Parathyroid adenoma (tissue), 2 donors: ENCODE results near the gene SFI1.

ENCODE experiments used
- H2AFZ ChIP-seq: fragments of 300-600 bp; sonication (generic); one replicate; pipeline ENCODE4 v1.7.0; 2017; ENCODE audit warnings: antibody characterized with exemption, mild to moderate bottlenecking
- H3K27ac ChIP-seq: fragments of 300-600 bp; sonication (generic); one replicate; pipeline ENCODE4 v1.7.0; 2017
- H3K27me3 ChIP-seq: fragments of 300-600 bp; sonication (generic); one replicate; pipeline ENCODE4 v1.7.0; 2017; ENCODE audit warnings: low read length; ENCODE audit not compliant: control insufficient read depth, insufficient read depth
- H3K36me3 ChIP-seq: fragments of 300-600 bp; sonication (generic); one replicate; pipeline ENCODE4 v1.7.0; 2017; ENCODE audit warnings: low read length; ENCODE audit not compliant: control insufficient read depth, insufficient read depth
- H3K4me1 ChIP-seq: fragments of 300-600 bp; sonication (generic); one replicate; pipeline ENCODE4 v1.7.0; 2017; ENCODE audit warnings: control low read depth
- H3K4me2 ChIP-seq: fragments of 300-600 bp; sonication (generic); one replicate; pipeline ENCODE4 v1.7.0; 2017; ENCODE audit warnings: low read length
- H3K4me3 ChIP-seq: fragments of 300-600 bp; sonication (generic); one replicate; pipeline ENCODE4 v1.7.0; 2017; ENCODE audit warnings: low read depth, low read length
- H3K79me2 ChIP-seq: fragments of 300-600 bp; sonication (generic); one replicate; pipeline ENCODE4 v1.7.0; 2017; ENCODE audit warnings: control low read depth
- H3K9ac ChIP-seq: fragments of 300-600 bp; sonication (generic); one replicate; pipeline ENCODE4 v1.7.0; 2017; ENCODE audit warnings: mild to moderate bottlenecking
- H3K9me3 ChIP-seq: fragments of 300-600 bp; sonication (generic); one replicate; pipeline ENCODE4 v1.7.0; 2017; ENCODE audit warnings: low read length; ENCODE audit not compliant: control insufficient read depth
- CTCF ChIP-seq: fragments of 300-600 bp; sonication (generic); IDR thresholded peaks from one replicate; pipeline ENCODE4 v1.7.0; 2017; ENCODE audit warnings: antibody characterized with exemption, mild to moderate bottlenecking
- donor health status: primary hyperparathyroidism.

SFI1 gene

DNA sequence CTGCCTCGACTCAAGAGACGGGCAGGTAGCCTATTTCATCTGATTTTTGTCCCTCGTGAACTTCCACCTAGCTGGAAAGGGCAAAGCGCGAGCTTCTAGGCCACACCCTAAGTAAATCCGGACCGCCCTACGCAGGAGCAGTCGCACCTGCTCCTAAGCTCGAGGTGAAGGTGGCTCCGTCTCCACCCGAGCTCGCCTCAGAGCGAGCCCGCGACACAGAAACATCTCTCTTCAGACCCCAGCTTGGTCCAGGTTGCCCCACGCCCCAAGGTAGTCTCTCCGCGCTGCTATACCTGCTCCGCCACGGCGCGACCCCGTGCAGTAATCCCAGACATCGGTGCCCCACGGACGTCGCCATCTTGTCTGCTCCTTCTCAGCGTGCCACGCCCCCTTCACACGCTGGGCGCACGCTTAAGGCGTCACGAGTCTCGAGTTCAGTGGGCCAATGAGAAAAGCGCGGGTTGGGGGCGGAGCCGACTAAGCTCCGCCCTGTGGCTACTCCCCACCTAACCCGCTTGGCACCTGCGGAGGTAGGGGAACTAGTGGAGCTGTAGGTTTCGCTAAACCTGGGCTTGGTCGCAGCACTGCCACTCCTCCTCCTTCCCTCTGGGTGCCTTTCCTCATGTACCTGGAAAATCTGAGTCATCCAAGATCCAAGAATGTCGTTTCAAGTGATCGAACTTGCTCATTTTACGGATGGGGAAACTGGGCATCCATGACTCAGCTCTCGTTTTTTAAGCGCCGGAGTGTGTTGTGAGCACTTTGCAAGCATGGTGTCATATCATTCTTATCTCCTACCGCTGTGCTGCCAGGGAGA is 165.7 kb downstream of the SFI1 start, which contains the start of gene PISD:
Gene PISD, minus strand, starts transcription at position 365 of the 817 bp plus-strand sequence. Its CDS starts 7 bp downstream, at position 358.
- H3K4me2 ChIP-seq, result peak within 1 kb of the TSS; percentile 85
- H3K9ac ChIP-seq, result peak within 1 kb of the TSS; percentile 1
- TF ChIP-seq CTCF, result no peak
- no peaks in the 10 kb centered on the region for H3K4me1 ChIP-seq
- H3K4me3 ChIP-seq, result peak within 1 kb of the TSS; percentile 76
- H3K36me3 ChIP-seq, result no peaks in the 10 kb centered on the region
- H3K27ac ChIP-seq, result peak within 1 kb of the TSS; percentile 73
- peak within 1 kb of the TSS; percentile 98 for H2AFZ ChIP-seq
- no peaks in the 10 kb centered on the region for H3K27me3 ChIP-seq
- H3K9me3 ChIP-seq, result no peaks in the 10 kb centered on the region
- peaks cover 26% of the 10 kb centered on the region for H3K79me2 ChIP-seq

DNA sequence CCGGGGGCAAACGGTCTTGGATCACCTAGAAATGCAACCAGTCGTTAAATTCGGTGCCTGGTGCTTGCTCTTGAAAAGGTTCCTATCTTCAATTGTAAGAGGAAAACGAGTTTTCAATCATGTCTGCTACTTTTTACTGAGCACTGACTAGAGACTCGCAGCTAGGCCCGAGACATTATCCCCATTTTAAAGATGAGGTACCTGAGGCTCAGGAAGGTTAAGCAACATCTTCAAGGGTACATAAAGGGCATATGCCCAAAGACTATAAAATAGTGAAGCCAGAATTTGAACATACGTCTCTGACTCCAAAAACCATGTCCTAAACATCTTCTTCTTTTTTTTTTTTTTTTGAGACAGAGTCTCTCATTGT is 166.3 kb downstream of the SFI1 start:
- Histone ChIP-seq H3K27me3 (no peaks in the 10 kb centered on the region), H3K36me3 (no peaks in the 10 kb centered on the region), H3K9me3 (no peaks in the 10 kb centered on the region), H3K4me2 (peak overlapping the region; percentile 85), H3K79me2 (peaks cover 26% of the 10 kb centered on the region), H3K4me1 (no peaks in the 10 kb centered on the region), H3K27ac (peak overlapping the region; percentile 73), H3K4me3 (peak overlapping the region; percentile 76), H3K9ac (no peak overlapping the region), H2AFZ (peak overlapping the region; percentile 98)
- TF ChIP-seq CTCF, result no peak
